RWPE2 (cell line): ENCODE data around the gene FAM222A.

Experiments
- ATAC-seq: fragments of 200-7000 bp; cut with Tn5 transposase; 3 replicates; pipeline ENCODE4 v1.9.1; 2021; ENCODE audit warnings: low read depth
- DNase-seq: peaks from one replicate; pipeline ENCODE4 v3.0.0-alpha.2; 2020; ENCODE audit warnings: low spot score
- H3K27ac ChIP-seq: fragments of 450-650 bp; 2 replicates; pipeline ENCODE4 v1.5.1; 2017; ENCODE audit warnings: mild to moderate bottlenecking; ENCODE audit not compliant: poor library complexity, severe bottlenecking
- H3K27me3 ChIP-seq: fragments of 250-450 bp; sonication (Bioruptor Pico); 2 replicates; pipeline ENCODE4 v1.5.1; 2021; ENCODE audit warnings: mild to moderate bottlenecking, moderate library complexity; ENCODE audit not compliant: insufficient read depth, poor library complexity, severe bottlenecking
- H3K36me3 ChIP-seq: fragments of 250-450 bp; sonication (Bioruptor Pico); 2 replicates; pipeline ENCODE4 v1.5.1; 2020; ENCODE audit warnings: low read depth, mild to moderate bottlenecking, moderate library complexity
- H3K4me1 ChIP-seq: fragments of 250-450 bp; sonication (Bioruptor Pico); 2 replicates; pipeline ENCODE4 v1.5.1; 2021; ENCODE audit warnings: mild to moderate bottlenecking, moderate library complexity; ENCODE audit not compliant: insufficient read depth, poor library complexity, severe bottlenecking
- H3K4me3 ChIP-seq: fragments of 250-450 bp; sonication (Bioruptor Pico); 2 replicates; pipeline ENCODE4 v1.5.1; 2021; ENCODE audit warnings: mild to moderate bottlenecking, moderate library complexity; ENCODE audit not compliant: severe bottlenecking
- H3K9me3 ChIP-seq: fragments of 250-450 bp; sonication (Bioruptor Pico); 2 replicates; pipeline ENCODE4 v1.5.1; 2021; ENCODE audit warnings: mild to moderate bottlenecking, moderate library complexity; ENCODE audit not compliant: severe bottlenecking
- CTCF ChIP-seq: fragments of 450-650 bp; IDR thresholded peaks from one replicate; pipeline ENCODE4 v1.5.1; 2017; ENCODE audit warnings: mild to moderate bottlenecking, moderate library complexity; ENCODE audit not compliant: poor library complexity, severe bottlenecking

Gene FAM222A

GRCh38 chr12:109702111-109702841, 11.3 kb upstream of the FAM222A start:
- Histone ChIP-seq H3K9me3 (no peaks in the 10 kb centered on the region), H3K36me3 (no peaks in the 10 kb centered on the region), H3K4me3 (no peak overlapping the region), H3K27me3 (no peaks in the 10 kb centered on the region), H3K27ac (no peak overlapping the region), H3K4me1 (no peaks in the 10 kb centered on the region)
- DNase-seq (no peak), ATAC-seq (no peak; the same call in 2 of the 3 replicates)
- TF ChIP-seq CTCF, result no peak

GRCh38 chr12:109703684-109704083, 9.9 kb upstream of the FAM222A start:
- no peak overlapping the region for H3K27ac ChIP-seq
- H3K4me1 ChIP-seq, result no peaks in the 10 kb centered on the region
- no peaks in the 10 kb centered on the region for H3K9me3 ChIP-seq
- ATAC-seq, result no peak; the same call in 2 of the 3 replicates
- H3K4me3 ChIP-seq, result no peak overlapping the region
- no peaks in the 10 kb centered on the region for H3K36me3 ChIP-seq
- TF ChIP-seq CTCF, result no peak
- no peaks in the 10 kb centered on the region for H3K27me3 ChIP-seq
- DNase-seq, result no peak

GRCh38 chr12:109704371-109705098, 9.1 kb upstream of the FAM222A start:
- no peaks in the 10 kb centered on the region for H3K27me3 ChIP-seq
- no peaks in the 10 kb centered on the region for H3K4me1 ChIP-seq

GRCh38 chr12:109705291-109705690, 8.3 kb upstream of the FAM222A start:
- no peak for TF ChIP-seq CTCF
- Histone ChIP-seq H3K9me3 (no peaks in the 10 kb centered on the region), H3K4me3 (no peak overlapping the region), H3K4me1 (no peaks in the 10 kb centered on the region), H3K36me3 (no peaks in the 10 kb centered on the region), H3K27me3 (no peaks in the 10 kb centered on the region), H3K27ac (no peak overlapping the region)
- no peak for ATAC-seq
- no peak for DNase-seq

More at GRCh38 chr12:109704371-109705098, 9.1 kb upstream of the FAM222A start:
- Histone ChIP-seq H3K27ac (no peak overlapping the region), H3K36me3 (no peaks in the 10 kb centered on the region), H3K4me3 (no peak overlapping the region), H3K9me3 (no peaks in the 10 kb centered on the region)
- no peak for TF ChIP-seq CTCF
- DNase-seq (no peak), ATAC-seq (no peak)

- ATAC-seq (no peak), DNase-seq (no peak)
- Histone ChIP-seq H3K36me3 (no peaks in the 10 kb centered on the region), H3K27me3 (no peaks in the 10 kb centered on the region), H3K4me1 (no peaks in the 10 kb centered on the region), H3K27ac (no peak overlapping the region), H3K9me3 (no peaks in the 10 kb centered on the region), H3K4me3 (no peak overlapping the region)
- TF ChIP-seq CTCF, result no peak
These were observed 7.3 kb upstream of the FAM222A start for GRCh38 chr12:109706398-109706746.
